Testis (tissue), 3 donors: Measurements from ENCODE around the gene GTF2A2. TPM values are rescaled to one million over a fixed set of nuclear protein-coding genes. Genes with fewer than 3 reads are reported as not detected.

Source experiments
- DNase-seq: peaks from one replicate; pipeline ENCODE4 v3.0.0-alpha.2; 2019
- H3K27ac ChIP-seq, 2 donors: fragments of 200-600 bp; sonication (generic); one replicate each; pipeline ENCODE4 v1.5.1; 2019
- H3K27me3 ChIP-seq: fragments of 200-600 bp; sonication (generic); one replicate; pipeline ENCODE4 v1.5.1; 2019
- H3K36me3 ChIP-seq: fragments of 200-600 bp; sonication (generic); one replicate; pipeline ENCODE4 v1.5.1; 2017; ENCODE audit warnings: low read depth; ENCODE audit errors: missing control alignments
- H3K4me1 ChIP-seq: fragments of 200-600 bp; sonication (generic); one replicate; pipeline ENCODE4 v1.5.1; 2019
- H3K4me3 ChIP-seq, 2 donors: fragments of 200-600 bp; sonication (generic); one replicate each; pipeline ENCODE4 v1.5.1; 2017 to 2019
- H3K9me3 ChIP-seq: fragments of 200-600 bp; sonication (generic); one replicate; pipeline ENCODE4 v1.5.1; 2017
- CTCF ChIP-seq, 3 experiments: fragments of 450-650 bp in 2 of 3; fragments of 200-600 bp in 1 of 3; sonication (generic) in 1 of 3; IDR thresholded peaks; one replicate each; pipeline ENCODE4 v1.5.1; 2016 to 2019; ENCODE audit warnings: antibody characterized with exemption in 3 of 3, mild to moderate bottlenecking in 2 of 3, moderate library complexity in 1 of 3
- POLR2A ChIP-seq: fragments of 450-650 bp; IDR thresholded peaks from one replicate; pipeline ENCODE4 v1.6.1; 2017; ENCODE audit warnings: antibody characterized with exemption, mild to moderate bottlenecking, moderate library complexity
- WGBS, 2 donors: methylation state at CpG; one replicate each; pipeline ENCODE4 v1.1.5; 2018; 5-methylcytosine and 5-hydroxymethylcytosine counted together
- intact Hi-C: fragments of 100-400 bp; cut with DNase I; formaldehyde crosslinking; loops from one replicate; pipeline ENCODE4 v1.15.1; 2023; ENCODE audit warnings: low total_unique reads
- polyA plus RNA-seq: library from polyadenylated mRNA; stranded (reverse); fragments of 350-450 nt; fragmentation: Illumina TruSeq; extraction: RNeasy Lipid Tissue Mini Kit (QIAGEN cat#74804); gene quantifications from one replicate; pipeline ENCODE4 v1.2.3, GENCODE V29; 2014; ENCODE audit warnings: low read depth, low replicate concordance; ENCODE audit not compliant: insufficient read depth
- total RNA-seq, 2 donors: library from RNA; depleted of rRNA; stranded (reverse); fragments of >200 nt; gene quantifications; one replicate each; pipeline ENCODE4 v1.2.3, GENCODE V29; 2016

Gene GTF2A2
- total and polyA plus RNA-seq, 3 donors from 2014 or later, result 82.9 to 579 (median 120) TPM

- intact Hi-C loops, result no loop called here
- Histone ChIP-seq H3K27me3 (no peaks in the 10 kb centered on the region), H3K36me3 (no peaks in the 10 kb centered on the region), H3K9me3 (no peaks in the 10 kb centered on the region), H3K4me1 (peaks cover 8% of the 10 kb centered on the region), H3K4me3 (no peak overlapping the region), H3K27ac (no peak overlapping the region)
- 56 to 61% methylated on average over 2 of the region's 2 CpGs for WGBS, 2 donors
- no peak for DNase-seq
- TF ChIP-seq POLR2A, result no peak
- TF ChIP-seq CTCF (IDR thresholded peaks at IDR 0.05), result no peak
These were observed 66.0 kb downstream of the GTF2A2 start for GRCh38 chr15:59591356-59591755.

- Histone ChIP-seq H3K27ac (no peak overlapping the region), H3K9me3 (no peaks in the 10 kb centered on the region), H3K4me3 (no peak overlapping the region), H3K27me3 (no peaks in the 10 kb centered on the region), H3K4me1 (peaks cover 6% of the 10 kb centered on the region), H3K36me3 (no peaks in the 10 kb centered on the region)
- no peak for DNase-seq
- intact Hi-C loops, result no loop called here
- 82 to 86% methylated on average over 7 of the region's 7 CpGs for WGBS, 2 donors
- TF ChIP-seq CTCF (IDR thresholded peaks at IDR 0.05) (no peak), POLR2A (no peak)
These were observed 67.3 kb downstream of the GTF2A2 start for GRCh38 chr15:59590027-59590426.

Other genes starting within 250 kb of the GTF2A2 start
- 1 to 10 TPM; 5.1 to 5.6 TPM for gene FAM81A, start 219.3 kb downstream of the GTF2A2 start, total RNA-seq
- gene FAM81A, start 219.3 kb downstream of the GTF2A2 start, polyA plus RNA-seq, result 4.4 TPM
- gene GCNT3, start 45.7 kb downstream of the GTF2A2 start, total RNA-seq, result 1 to 10 TPM; 2.5 to 3.0 TPM
- 15.4 TPM for gene GCNT3, start 45.7 kb downstream of the GTF2A2 start, polyA plus RNA-seq
- 100 to 1,000 TPM; 133 to 145 TPM for gene BNIP2, start 31.8 kb upstream of the GTF2A2 start, total RNA-seq
- 47.9 TPM for gene BNIP2, start 31.8 kb upstream of the GTF2A2 start, polyA plus RNA-seq